GM18519 (cell line): ENCODE measurements around the gene PPP2R5B.

ENCODE experiments used
- ATAC-seq: cut with Tn5 transposase; IDR thresholded peaks from one replicate; pipeline ENCODE4 v1.9.1; 2021; ENCODE audit warnings: mild to moderate bottlenecking, moderate library complexity; ENCODE audit not compliant: unreplicated experiment, low FRiP score

The PPP2R5B gene

GRCh38 chr11:64888406-64888728 lies 36.1 kb upstream of the PPP2R5B start:
- ATAC-seq: no peak

- ATAC-seq: no peak
These were observed 35.6 kb upstream of the PPP2R5B start for GRCh38 chr11:64888729-64889511.

GRCh38 chr11:64890522-64890939 lies 34.0 kb upstream of the PPP2R5B start:
- ATAC-seq: no peak

- no peak for ATAC-seq
These were observed 33.2 kb upstream of the PPP2R5B start for GRCh38 chr11:64891215-64891848.

GRCh38 chr11:64891880-64892279 lies 32.6 kb upstream of the PPP2R5B start:
- ATAC-seq: no peak

GRCh38 chr11:64892411-64892831 lies 32.1 kb upstream of the PPP2R5B start:
- no peak for ATAC-seq

GRCh38 chr11:64892838-64893193 lies 31.7 kb upstream of the PPP2R5B start:
- ATAC-seq: no peak

GRCh38 chr11:64893194-64894069 lies 31.1 kb upstream of the PPP2R5B start:
- ATAC-seq: no peak

GRCh38 chr11:64894070-64894811 lies 30.2 kb upstream of the PPP2R5B start:
- no peak for ATAC-seq

- no peak for ATAC-seq
These were observed 29.6 kb upstream of the PPP2R5B start for GRCh38 chr11:64894812-64895452.

GRCh38 chr11:64896448-64897022 lies 28.0 kb upstream of the PPP2R5B start:
- no peak for ATAC-seq

- ATAC-seq: no peak
These were observed 27.0 kb upstream of the PPP2R5B start for GRCh38 chr11:64897381-64898075.

- no peak for ATAC-seq
These were observed 26.4 kb upstream of the PPP2R5B start for GRCh38 chr11:64898076-64898445.

- ATAC-seq: no peak
These were observed 25.9 kb upstream of the PPP2R5B start for GRCh38 chr11:64898541-64898940.

- no peak for ATAC-seq
These were observed 24.2 kb upstream of the PPP2R5B start for GRCh38 chr11:64900263-64900678.

- ATAC-seq: no peak
These were observed 23.7 kb upstream of the PPP2R5B start for GRCh38 chr11:64900774-64901173.

GRCh38 chr11:64902102-64902900 lies 22.2 kb upstream of the PPP2R5B start:
- no peak for ATAC-seq

GRCh38 chr11:64903291-64903833 lies 21.1 kb upstream of the PPP2R5B start:
- ATAC-seq: no peak
